H9 (cell line): ENCODE results near the gene COX4I2. TPM values are rescaled to one million over a fixed set of nuclear protein-coding genes. Genes with fewer than 3 reads are reported as not detected.

Source experiments
- DNase-seq: peaks from one replicate; pipeline ENCODE4 v3.0.0-alpha.2; 2017
- H2AFZ ChIP-seq: one replicate; pipeline ENCODE4 v1.6.1; 2013; ENCODE audit warnings: mild to moderate bottlenecking, low read length, control low read depth, moderate library complexity
- H2AK5ac ChIP-seq: 2 replicates; pipeline ENCODE4 v1.6.1; 2013; ENCODE audit warnings: low read length, control low read depth, mixed read lengths; ENCODE audit not compliant: insufficient read length
- H2BK120ac ChIP-seq: one replicate; pipeline ENCODE4 v1.6.1; 2013; ENCODE audit warnings: low read depth, mild to moderate bottlenecking, low read length, control low read depth, inconsistent platforms; ENCODE audit not compliant: poor library complexity, severe bottlenecking
- H2BK12ac ChIP-seq: 2 replicates; pipeline ENCODE4 v1.6.1; 2013; ENCODE audit warnings: low read length, control low read depth, mixed read lengths, low read depth; ENCODE audit not compliant: insufficient read length
- H2BK15ac ChIP-seq: 2 replicates; pipeline ENCODE4 v1.6.1; 2013; ENCODE audit warnings: low read depth, low read length, control low read depth
- H2BK20ac ChIP-seq: one replicate; pipeline ENCODE4 v1.6.1; 2013; ENCODE audit warnings: low read depth, mild to moderate bottlenecking, low read length, control low read depth, inconsistent platforms; ENCODE audit not compliant: poor library complexity, severe bottlenecking
- H2BK5ac ChIP-seq: 2 replicates; pipeline ENCODE4 v1.6.1; 2013; ENCODE audit warnings: low read length, control low read depth, mixed read lengths; ENCODE audit not compliant: insufficient read length
- H3K14ac ChIP-seq: 2 replicates; pipeline ENCODE4 v1.6.1; 2013; ENCODE audit warnings: low read length, control low read depth; ENCODE audit not compliant: insufficient read depth
- H3K18ac ChIP-seq: 2 replicates; pipeline ENCODE4 v1.6.1; 2013; ENCODE audit warnings: low read depth, mild to moderate bottlenecking, mixed read lengths, low read length, control low read depth; ENCODE audit not compliant: insufficient read length
- H3K23ac ChIP-seq: 2 replicates; pipeline ENCODE4 v1.6.1; 2013; ENCODE audit warnings: low read length, control low read depth, mixed read lengths, low read depth; ENCODE audit not compliant: insufficient read length
- H3K23me2 ChIP-seq: 2 replicates; pipeline ENCODE4 v1.6.1; 2013; ENCODE audit warnings: low read depth, mild to moderate bottlenecking, mixed read lengths, low read length, control low read depth; ENCODE audit not compliant: insufficient read length, poor library complexity, severe bottlenecking
- H3K27ac ChIP-seq: 2 replicates; pipeline ENCODE4 v1.5.1; 2013; ENCODE audit warnings: low read length, control low read depth, mixed read lengths, low read depth; ENCODE audit not compliant: insufficient read length
- H3K27me3 ChIP-seq: 2 replicates; pipeline ENCODE4 v1.6.1; 2013; ENCODE audit warnings: low read length, control low read depth, inconsistent platforms; ENCODE audit not compliant: insufficient read depth
- H3K4ac ChIP-seq: 2 replicates; pipeline ENCODE4 v1.6.1; 2013; ENCODE audit warnings: low read depth, mild to moderate bottlenecking, control low read depth, inconsistent platforms, low read length, moderate library complexity
- H3K4me1 ChIP-seq: 2 replicates; pipeline ENCODE4 v1.6.1; 2013; ENCODE audit warnings: low read length, control low read depth, inconsistent platforms; ENCODE audit not compliant: insufficient read depth
- H3K4me2 ChIP-seq: 2 replicates; pipeline ENCODE4 v1.6.1; 2013; ENCODE audit warnings: low read length, control low read depth, mixed read lengths; ENCODE audit not compliant: insufficient read length, insufficient read depth
- H3K56ac ChIP-seq: 2 replicates; pipeline ENCODE4 v1.6.1; 2013; ENCODE audit warnings: low read depth, mild to moderate bottlenecking, mixed read lengths, low read length, control low read depth; ENCODE audit not compliant: insufficient read length
- H3K79me1 ChIP-seq: 2 replicates; pipeline ENCODE4 v1.6.1; 2013; ENCODE audit warnings: low read depth, mild to moderate bottlenecking, moderate library complexity, low read length, control low read depth, inconsistent platforms; ENCODE audit not compliant: insufficient read depth, poor library complexity, severe bottlenecking
- H3K79me2 ChIP-seq: 2 replicates; pipeline ENCODE4 v1.6.1; 2013; ENCODE audit warnings: low read length, control low read depth, inconsistent platforms; ENCODE audit not compliant: insufficient read depth
- H3K9ac ChIP-seq: 2 replicates; pipeline ENCODE4 v1.6.1; 2013; ENCODE audit warnings: low read length, control low read depth, mixed read lengths; ENCODE audit not compliant: insufficient read length; ENCODE audit errors: extremely low read depth
- H3K9me3 ChIP-seq: one replicate; pipeline ENCODE4 v1.6.1; 2013; ENCODE audit warnings: low read depth, low read length, inconsistent platforms; ENCODE audit not compliant: control insufficient read depth
- H3T11ph ChIP-seq: one replicate; pipeline ENCODE4 v1.6.1; 2013; ENCODE audit warnings: mild to moderate bottlenecking, low read length, control low read depth, inconsistent platforms
- H4K20me1 ChIP-seq: one replicate; pipeline ENCODE4 v1.6.1; 2013; ENCODE audit not compliant: control insufficient read depth, insufficient read length, insufficient read depth
- H4K5ac ChIP-seq: 2 replicates; pipeline ENCODE4 v1.6.1; 2013; ENCODE audit warnings: low read depth, mild to moderate bottlenecking, mixed read lengths, low read length, control low read depth; ENCODE audit not compliant: insufficient read length
- H4K8ac ChIP-seq: replicated peaks from 2 replicates; pipeline ENCODE4 v1.6.1; 2013; ENCODE audit warnings: low read length, control low read depth, mixed read lengths, low read depth; ENCODE audit not compliant: insufficient read length
- H4K91ac ChIP-seq: 2 replicates; pipeline ENCODE4 v1.6.1; 2013; ENCODE audit warnings: low read depth, mild to moderate bottlenecking, moderate library complexity, mixed read lengths, low read length, control low read depth; ENCODE audit not compliant: insufficient read length
- H3K27ac Mint-ChIP-seq, 3 experiments: 2 replicates in 2 of 3; 3 replicates in 1 of 3; pipeline ENCODE4 v1.8.0; 2020 to 2021; ENCODE audit warnings: mixed read lengths in 3 of 3, mild to moderate bottlenecking in 1 of 3, moderate library complexity in 1 of 3
- H3K27me3 Mint-ChIP-seq: 2 replicates; pipeline ENCODE4 v1.8.0; 2021; ENCODE audit warnings: low read depth, mild to moderate bottlenecking, moderate library complexity, mixed read lengths
- H3K36me3 Mint-ChIP-seq, 3 experiments: 2 replicates in 2 of 3; 3 replicates in 1 of 3; pipeline ENCODE4 v1.8.0; 2020 to 2021; ENCODE audit warnings: low read depth in 3 of 3, mixed read lengths in 3 of 3; ENCODE audit not compliant: insufficient read depth in 1 of 3
- H3K4me1 Mint-ChIP-seq, 2 experiments: 2 replicates each; pipeline ENCODE4 v1.8.0; 2020; ENCODE audit warnings: mixed read lengths in 2 of 2
- H3K4me3 Mint-ChIP-seq, 2 experiments: 2 replicates in 1 of 2; 3 replicates in 1 of 2; pipeline ENCODE4 v1.8.0; 2020 to 2021; ENCODE audit warnings: mild to moderate bottlenecking in 2 of 2, mixed read lengths in 2 of 2, moderate library complexity in 1 of 2
- H3K9me3 Mint-ChIP-seq, 2 experiments: 2 replicates in 1 of 2; 3 replicates in 1 of 2; pipeline ENCODE4 v1.8.0; 2020; ENCODE audit warnings: mild to moderate bottlenecking in 2 of 2, mixed read lengths in 2 of 2, moderate library complexity in 1 of 2
- WGBS: extraction: QIAGEN DNeasy Blood & Tissue Kit; methylation state at CpG from one replicate; pipeline ENCODE4 v1.1.7; 2013; ENCODE audit warnings: missing lambda C conversion rate, low lambda C conversion rate, mixed read lengths; ENCODE audit not compliant: insufficient read length; ENCODE audit errors: extremely low coverage; 5-methylcytosine and 5-hydroxymethylcytosine counted together
- total RNA-seq: library from RNA; stranded (reverse); gene quantifications from 2 replicates; pipeline ENCODE4 v1.2.1, GENCODE V29; 2021
- TF ChIP-seq, protein P1 (sequence below): fragments of 200-600 bp; sonication (generic); conservative IDR thresholded peaks from 3 replicates; pipeline ENCODE4 v1.8.0; 2021; ENCODE audit warnings: antibody characterized with exemption, mild to moderate bottlenecking

The COX4I2 gene
- total RNA-seq, 1 experiment from 2014 or later, result not detected

- no peak overlapping the region for H2BK5ac ChIP-seq
- no peak overlapping the region for H3K4me2 ChIP-seq
- H4K91ac ChIP-seq, result no peak overlapping the region
- H4K8ac ChIP-seq, result no peak overlapping the region
- no peak overlapping the region for H2BK15ac ChIP-seq
- no peak overlapping the region for H2AFZ ChIP-seq
- no peaks in the 10 kb centered on the region for H4K20me1 ChIP-seq
- no peak overlapping the region for H2AK5ac ChIP-seq
- H3K23me2 ChIP-seq, result no peaks in the 10 kb centered on the region
- H3K23ac ChIP-seq, result no peak overlapping the region
- WGBS, result no CpG with 5 or more reads among the region's 5 CpGs
- H3K27ac ChIP-seq, result no peak overlapping the region
- no peak overlapping the region for H3K56ac ChIP-seq
- H3K79me1 ChIP-seq, result no peaks in the 10 kb centered on the region
- no peak overlapping the region for H3K4me3 Mint-ChIP-seq
- H3K36me3 Mint-ChIP-seq, result no peaks in the 10 kb centered on the region
- no peak overlapping the region for H3K9ac ChIP-seq
- H2BK20ac ChIP-seq, result no peak overlapping the region
- no peaks in the 10 kb centered on the region for H3K27me3 ChIP-seq
- DNase-seq, result no peak
- H2BK120ac ChIP-seq, result no peak overlapping the region
- TF ChIP-seq, protein P1, sequence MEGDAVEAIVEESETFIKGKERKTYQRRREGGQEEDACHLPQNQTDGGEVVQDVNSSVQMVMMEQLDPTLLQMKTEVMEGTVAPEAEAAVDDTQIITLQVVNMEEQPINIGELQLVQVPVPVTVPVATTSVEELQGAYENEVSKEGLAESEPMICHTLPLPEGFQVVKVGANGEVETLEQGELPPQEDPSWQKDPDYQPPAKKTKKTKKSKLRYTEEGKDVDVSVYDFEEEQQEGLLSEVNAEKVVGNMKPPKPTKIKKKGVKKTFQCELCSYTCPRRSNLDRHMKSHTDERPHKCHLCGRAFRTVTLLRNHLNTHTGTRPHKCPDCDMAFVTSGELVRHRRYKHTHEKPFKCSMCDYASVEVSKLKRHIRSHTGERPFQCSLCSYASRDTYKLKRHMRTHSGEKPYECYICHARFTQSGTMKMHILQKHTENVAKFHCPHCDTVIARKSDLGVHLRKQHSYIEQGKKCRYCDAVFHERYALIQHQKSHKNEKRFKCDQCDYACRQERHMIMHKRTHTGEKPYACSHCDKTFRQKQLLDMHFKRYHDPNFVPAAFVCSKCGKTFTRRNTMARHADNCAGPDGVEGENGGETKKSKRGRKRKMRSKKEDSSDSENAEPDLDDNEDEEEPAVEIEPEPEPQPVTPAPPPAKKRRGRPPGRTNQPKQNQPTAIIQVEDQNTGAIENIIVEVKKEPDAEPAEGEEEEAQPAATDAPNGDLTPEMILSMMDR, result no peak
- H4K5ac ChIP-seq, result no peak overlapping the region
- no peak overlapping the region for H2BK12ac ChIP-seq
- no peaks in the 10 kb centered on the region for H3K9me3 Mint-ChIP-seq
- no peak overlapping the region for H3K27ac Mint-ChIP-seq
- peaks cover 5% of the 10 kb centered on the region for H3K27me3 Mint-ChIP-seq
- no peak overlapping the region for H3K14ac ChIP-seq
- H3K18ac ChIP-seq, result no peak overlapping the region
- H3K4me1 ChIP-seq, result no peaks in the 10 kb centered on the region
- no peaks in the 10 kb centered on the region for H3K79me2 ChIP-seq
- no peaks in the 10 kb centered on the region for H3K9me3 ChIP-seq
- H3T11ph ChIP-seq, result no peak overlapping the region
- H3K4ac ChIP-seq, result no peak overlapping the region
- no peaks in the 10 kb centered on the region for H3K4me1 Mint-ChIP-seq
These were observed 16.8 kb downstream of the COX4I2 start for GRCh38 chr20:31654534-31654933.
